GM12878 (cell line): ENCODE measurements around the gene LNX2.

Experiments used
- CTCF ChIP-seq, 3 experiments: IDR thresholded peaks in 2 of 3; conservative IDR thresholded peaks in 1 of 3; 2 replicates each; pipeline ENCODE4 v1.5.1; 2011; ENCODE audit warnings: low read depth in 3 of 3, low read length in 3 of 3, mild to moderate bottlenecking in 3 of 3, control low read depth in 2 of 3, moderate library complexity in 2 of 3, inconsistent platforms in 1 of 3, mixed read lengths in 1 of 3; ENCODE audit not compliant: control insufficient read depth in 2 of 3, insufficient read depth in 1 of 3; ENCODE audit errors: extremely low read depth in 1 of 3
- EP300 ChIP-seq, 2 experiments: fragments of 150-350 bp in 1 of 2; IDR thresholded peaks; 2 replicates each; pipeline ENCODE4 v1.6.1; 2011 to 2012; ENCODE audit warnings: low read depth in 2 of 2, low read length in 2 of 2, borderline replicate concordance in 1 of 2, improper control_type of control experiment in 1 of 2, inconsistent platforms in 1 of 2; ENCODE audit not compliant: control insufficient read depth in 1 of 2

- TF ChIP-seq CTCF (IDR thresholded peaks at IDR 0.05 in 2 of 3, conservative IDR thresholded peaks at IDR 0.05 in 1 of 3; ENCODE audit: control insufficient read depth in 2 of 3, extremely low read depth in 1 of 3, insufficient read depth in 1 of 3, low read depth in 3 of 3, low read length in 3 of 3), result no peak
- TF ChIP-seq EP300 (IDR thresholded peaks at IDR 0.05; ENCODE audit: borderline replicate concordance in 1 of 2, control insufficient read depth in 1 of 2, low read depth in 2 of 2, low read length in 2 of 2), result no peak
These were observed 78.1 kb downstream of the LNX2 start for GRCh38 chr13:27542220-27542619.
